ENCODE measurements around the gene NIPBL.
A peak's percentile ranks its signal among the peaks of the same experiment; 100 is the strongest.

The NIPBL gene

GRCh38 chr5:36876965-36877666, 547 bp downstream of the NIPBL start:
- no peaks in the 10 kb centered on the region for H3K9me2 ChIP-seq (replicated peaks; ENCODE audit: insufficient read depth, low read length)
- H3K36me3 ChIP-seq (ENCODE audit: low read length), result 0 out of 2 replicates have a peak, but pooled peaks cover 3% of the 10 kb centered on the region
- peak overlapping the region; percentile 63 for H2AFZ ChIP-seq (ENCODE audit: low read depth, low read length, severe bottlenecking)
- H3K27me3 ChIP-seq (ENCODE audit: low read length), result no peaks in the 10 kb centered on the region
- peaks cover 15% of the 10 kb centered on the region for H3F3A ChIP-seq (ENCODE audit: insufficient read depth)
- H3K79me2 ChIP-seq (ENCODE audit: insufficient read depth, low read length), result peaks cover 95% of the 10 kb centered on the region
- no peaks in the 10 kb centered on the region for H3K9me3 ChIP-seq (ENCODE audit: insufficient read depth, low read length)
- H3K9ac ChIP-seq (ENCODE audit: low read length), result peak overlapping the region; percentile 99
- peak overlapping the region; percentile 78 for H3K4me2 ChIP-seq (ENCODE audit: low read depth, low read length, poor library complexity, severe bottlenecking)
- peak overlapping the region; percentile 76 for H3K4me3 ChIP-seq (ENCODE audit: insufficient read depth, low read length, poor library complexity, severe bottlenecking)
- peak overlapping the region; percentile 91 for H3K27ac ChIP-seq (ENCODE audit: low read depth, low read length)
- no peak for TF ChIP-seq EZH2phosphoT487 (conservative IDR thresholded peaks at IDR 0.05; ENCODE audit: low read length)
- H4K20me1 ChIP-seq (ENCODE audit: low read depth, low read length), result peaks cover 57% of the 10 kb centered on the region

GRCh38 chr5:36877667-36878391, 1.3 kb downstream of the NIPBL start:
- H3F3A ChIP-seq (ENCODE audit: insufficient read depth), result peaks cover 13% of the 10 kb centered on the region; the same call in 1 of the 2 replicates
- H2AFZ ChIP-seq (ENCODE audit: low read depth, low read length, severe bottlenecking), result peak overlapping the region; percentile 63
- no peaks in the 10 kb centered on the region for H3K27me3 ChIP-seq (ENCODE audit: low read length)
- H3K9ac ChIP-seq (ENCODE audit: low read length), result peak overlapping the region; percentile 99
- H3K36me3 ChIP-seq (ENCODE audit: low read length), result 0 out of 2 replicates have a peak, but pooled peaks cover 3% of the 10 kb centered on the region
- peak overlapping the region; percentile 78 for H3K4me2 ChIP-seq (ENCODE audit: low read depth, low read length, poor library complexity, severe bottlenecking)
- peaks cover 60% of the 10 kb centered on the region for H4K20me1 ChIP-seq (ENCODE audit: low read depth, low read length)
- H3K9me2 ChIP-seq (replicated peaks; ENCODE audit: insufficient read depth, low read length), result no peaks in the 10 kb centered on the region
- H3K79me2 ChIP-seq (ENCODE audit: insufficient read depth, low read length), result peaks cover 95% of the 10 kb centered on the region
- H3K27ac ChIP-seq (ENCODE audit: low read depth, low read length), result peak overlapping the region; percentile 91
- no peak for TF ChIP-seq CTCF (IDR thresholded peaks at IDR 0.05; ENCODE audit: insufficient read depth, low read length, poor library complexity, severe bottlenecking)
- no peak for TF ChIP-seq EZH2phosphoT487 (conservative IDR thresholded peaks at IDR 0.05; ENCODE audit: low read length)
- H3K9me3 ChIP-seq (ENCODE audit: insufficient read depth, low read length), result no peaks in the 10 kb centered on the region
- H3K4me3 ChIP-seq (ENCODE audit: insufficient read depth, low read length, poor library complexity, severe bottlenecking), result peak overlapping the region; percentile 76

GRCh38 chr5:36878392-36879082, 2.0 kb downstream of the NIPBL start:
- H3K36me3 ChIP-seq (ENCODE audit: low read length), result 0 out of 2 replicates have a peak, but pooled peaks cover 3% of the 10 kb centered on the region
- no peak overlapping the region for H2AFZ ChIP-seq (ENCODE audit: low read depth, low read length, severe bottlenecking)
- H3K9ac ChIP-seq (ENCODE audit: low read length), result peak overlapping the region; percentile 99
- peaks cover 95% of the 10 kb centered on the region for H3K79me2 ChIP-seq (ENCODE audit: insufficient read depth, low read length)
- peak overlapping the region; percentile 76 for H3K4me3 ChIP-seq (ENCODE audit: insufficient read depth, low read length, poor library complexity, severe bottlenecking)
- TF ChIP-seq CTCF (IDR thresholded peaks at IDR 0.05; ENCODE audit: insufficient read depth, low read length, poor library complexity, severe bottlenecking) (no peak), EZH2phosphoT487 (conservative IDR thresholded peaks at IDR 0.05; ENCODE audit: low read length) (no peak)
- H4K20me1 ChIP-seq (ENCODE audit: low read depth, low read length), result peaks cover 57% of the 10 kb centered on the region
- H3F3A ChIP-seq (ENCODE audit: insufficient read depth), result peaks cover 7% of the 10 kb centered on the region; the same call in 1 of the 2 replicates
- no peaks in the 10 kb centered on the region for H3K9me3 ChIP-seq (ENCODE audit: insufficient read depth, low read length)
- no peak overlapping the region for H3K27ac ChIP-seq (ENCODE audit: low read depth, low read length)
- no peaks in the 10 kb centered on the region for H3K27me3 ChIP-seq (ENCODE audit: low read length)
- H3K4me2 ChIP-seq (ENCODE audit: low read depth, low read length, poor library complexity, severe bottlenecking), result peak overlapping the region; percentile 78
- H3K9me2 ChIP-seq (replicated peaks; ENCODE audit: insufficient read depth, low read length), result no peaks in the 10 kb centered on the region

Measured in SU-DHL-6 (cell line).